ENCODE data around the gene AKAP11.
"Not testable (repeated sequence)": the region's sequence is repeated elsewhere in the genome, so short reads cannot be mapped to it uniquely, and the experiment has no call there.

The AKAP11 gene

GRCh38 chr13:42272115-42272803, at the start of gene AKAP11:
Gene AKAP11 (plus strand): TSS chr13:42272152. CDS start chr13:42286349, 14,197 bp downstream.
- peak; percentile 70 to 74 for DNase-seq

- DNase-seq, result no peak
Observed at GRCh38 chr13:42223681-42224080, 48.3 kb upstream of the AKAP11 start.

GRCh38 chr13:42225051-42225450, 46.9 kb upstream of the AKAP11 start:
- DNase-seq, result no peak

GRCh38 chr13:42226759-42227158, 45.2 kb upstream of the AKAP11 start:
- DNase-seq, result not testable (repeated sequence)

- DNase-seq, result no peak
Observed at GRCh38 chr13:42228527-42228926, 43.4 kb upstream of the AKAP11 start.

GRCh38 chr13:42229287-42229686, 42.7 kb upstream of the AKAP11 start:
- DNase-seq, result no peak

- no peak for DNase-seq
Observed at GRCh38 chr13:42232671-42233070, 39.3 kb upstream of the AKAP11 start.

GRCh38 chr13:42233726-42234125, 38.2 kb upstream of the AKAP11 start:
- DNase-seq, result no peak

GRCh38 chr13:42239161-42239560, 32.8 kb upstream of the AKAP11 start:
- DNase-seq, result no peak

GRCh38 chr13:42239644-42240043, 32.3 kb upstream of the AKAP11 start:
- no peak for DNase-seq

GRCh38 chr13:42246541-42246940, 25.4 kb upstream of the AKAP11 start:
- no peak for DNase-seq

- no peak for DNase-seq
Observed at GRCh38 chr13:42247883-42248282, 24.1 kb upstream of the AKAP11 start.

- no peak for DNase-seq
Observed at GRCh38 chr13:42255886-42256285, 16.1 kb upstream of the AKAP11 start.

GRCh38 chr13:42258747-42259146, 13.2 kb upstream of the AKAP11 start:
- DNase-seq, result no peak

- no peak for DNase-seq
Observed at GRCh38 chr13:42259515-42259914, 12.4 kb upstream of the AKAP11 start.

- no peak for DNase-seq
Observed at GRCh38 chr13:42260903-42261654, 10.9 kb upstream of the AKAP11 start.

GRCh38 chr13:42266473-42266872, 5.5 kb upstream of the AKAP11 start:
- DNase-seq, result no peak

- DNase-seq, result no peak
Observed at GRCh38 chr13:42270160-42270856, 1.6 kb upstream of the AKAP11 start.

- DNase-seq, result no peak
Observed at GRCh38 chr13:42270857-42271215, 1.1 kb upstream of the AKAP11 start.

- peak; percentile 94 to 96 for DNase-seq
Observed at GRCh38 chr13:42271337-42272114, 426 bp upstream of the AKAP11 start.

GRCh38 chr13:42272804-42273175, 838 bp downstream of the AKAP11 start:
- DNase-seq, result no peak

GRCh38 chr13:42274386-42275097, 2.6 kb downstream of the AKAP11 start:
- DNase-seq, result no peak

GRCh38 chr13:42275098-42275471, 3.1 kb downstream of the AKAP11 start:
- DNase-seq, result no peak
